ENCODE results near the gene SUSD2.
"Not testable (repeated sequence)": the region's sequence is repeated elsewhere in the genome, so short reads cannot be mapped to it uniquely, and the experiment has no call there.

Gene SUSD2, protein sequence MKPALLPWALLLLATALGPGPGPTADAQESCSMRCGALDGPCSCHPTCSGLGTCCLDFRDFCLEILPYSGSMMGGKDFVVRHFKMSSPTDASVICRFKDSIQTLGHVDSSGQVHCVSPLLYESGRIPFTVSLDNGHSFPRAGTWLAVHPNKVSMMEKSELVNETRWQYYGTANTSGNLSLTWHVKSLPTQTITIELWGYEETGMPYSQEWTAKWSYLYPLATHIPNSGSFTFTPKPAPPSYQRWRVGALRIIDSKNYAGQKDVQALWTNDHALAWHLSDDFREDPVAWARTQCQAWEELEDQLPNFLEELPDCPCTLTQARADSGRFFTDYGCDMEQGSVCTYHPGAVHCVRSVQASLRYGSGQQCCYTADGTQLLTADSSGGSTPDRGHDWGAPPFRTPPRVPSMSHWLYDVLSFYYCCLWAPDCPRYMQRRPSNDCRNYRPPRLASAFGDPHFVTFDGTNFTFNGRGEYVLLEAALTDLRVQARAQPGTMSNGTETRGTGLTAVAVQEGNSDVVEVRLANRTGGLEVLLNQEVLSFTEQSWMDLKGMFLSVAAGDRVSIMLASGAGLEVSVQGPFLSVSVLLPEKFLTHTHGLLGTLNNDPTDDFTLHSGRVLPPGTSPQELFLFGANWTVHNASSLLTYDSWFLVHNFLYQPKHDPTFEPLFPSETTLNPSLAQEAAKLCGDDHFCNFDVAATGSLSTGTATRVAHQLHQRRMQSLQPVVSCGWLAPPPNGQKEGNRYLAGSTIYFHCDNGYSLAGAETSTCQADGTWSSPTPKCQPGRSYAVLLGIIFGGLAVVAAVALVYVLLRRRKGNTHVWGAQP

GRCh38 chr22:24181088-24181995, at the start of gene SUSD2:
TSS of gene SUSD2 (plus strand) at chr22:24181487. CDS start at chr22:24181520, 33 bp downstream.
- DNase-seq: no peak

DNA sequence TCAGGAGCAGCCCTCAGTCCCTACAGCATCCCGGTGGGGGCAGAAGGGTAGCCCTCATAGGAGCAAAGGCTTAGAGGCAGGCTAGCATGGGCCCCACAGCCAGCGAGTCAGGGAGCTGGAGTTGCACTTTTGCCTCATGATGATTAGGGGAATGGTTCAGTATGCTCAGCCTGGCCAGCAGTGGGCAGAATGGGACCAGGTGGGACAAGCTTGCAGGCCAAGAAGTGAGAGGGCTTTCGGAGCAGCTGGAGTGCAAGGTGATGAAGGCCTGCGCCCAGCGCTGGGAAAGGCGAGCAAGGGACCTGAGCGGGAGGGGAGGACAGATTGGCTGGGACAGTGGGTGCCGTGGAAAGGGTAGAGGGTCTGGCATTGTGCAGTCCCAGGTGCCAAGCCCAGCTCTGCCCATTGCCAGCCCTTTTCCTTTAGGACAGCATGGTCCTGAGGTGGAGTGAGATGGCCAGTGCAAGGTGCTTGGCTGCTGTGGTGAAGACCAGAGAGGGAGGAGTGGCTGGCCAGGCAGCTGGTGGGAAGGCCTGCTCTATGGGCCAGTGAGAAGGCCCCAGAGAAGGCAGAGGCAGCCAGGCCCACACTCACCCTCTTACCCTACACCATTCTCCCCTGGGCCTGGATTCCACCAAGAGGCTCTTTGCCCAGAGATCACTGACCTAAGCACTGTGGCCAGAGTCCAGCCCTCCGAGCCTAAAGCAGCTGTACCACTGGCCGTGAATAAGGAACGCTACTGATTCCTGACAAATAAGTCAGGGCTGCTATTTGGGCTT, 47.9 kb upstream of the SUSD2 start:
- DNase-seq: peak in 1 of 2 experiments; percentile 40

DNA sequence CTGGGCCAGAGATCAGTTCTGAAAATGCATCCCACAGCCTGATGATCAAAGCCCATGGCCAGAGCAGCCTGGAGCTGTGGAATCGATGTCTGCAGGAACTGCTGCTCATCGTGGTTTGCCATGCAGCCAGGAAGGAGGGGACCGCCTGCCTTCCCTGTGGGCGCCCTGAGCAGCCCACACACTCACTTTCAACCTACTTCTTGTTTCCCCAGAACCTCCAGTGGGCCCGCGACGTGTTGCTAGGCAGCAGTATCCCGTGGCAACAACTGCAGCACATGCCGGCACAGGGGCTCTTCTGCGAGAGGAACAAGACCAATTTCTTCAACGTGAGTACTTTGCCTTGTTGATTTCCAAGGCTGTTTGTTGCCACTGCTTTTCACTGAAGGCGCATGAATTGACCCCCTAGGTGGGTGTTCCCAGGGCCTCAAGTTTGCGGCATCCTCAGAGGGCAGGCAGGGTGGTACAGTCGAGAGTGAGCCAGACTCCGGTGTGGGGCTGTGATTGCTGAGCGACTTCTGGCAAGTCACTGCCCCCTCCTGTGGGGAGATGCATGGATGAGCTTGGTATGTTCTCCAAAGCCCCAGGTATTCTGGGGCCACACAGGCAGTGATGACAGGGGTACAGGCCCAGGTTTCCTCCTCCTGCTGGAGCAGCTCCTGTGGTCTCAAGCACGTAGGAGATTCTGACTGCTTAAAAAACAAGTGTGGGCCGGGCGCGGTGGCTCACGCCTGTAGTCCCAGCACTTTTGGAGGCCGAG, 47.0 kb upstream of the SUSD2 start:
- peak; percentile 62 to 88 for DNase-seq

- not testable (repeated sequence) for DNase-seq
Measured at GRCh38 chr22:24136533-24136932, 44.8 kb upstream of the SUSD2 start.

- DNase-seq: no peak
Measured at GRCh38 chr22:24137595-24137994, 43.7 kb upstream of the SUSD2 start.

DNA sequence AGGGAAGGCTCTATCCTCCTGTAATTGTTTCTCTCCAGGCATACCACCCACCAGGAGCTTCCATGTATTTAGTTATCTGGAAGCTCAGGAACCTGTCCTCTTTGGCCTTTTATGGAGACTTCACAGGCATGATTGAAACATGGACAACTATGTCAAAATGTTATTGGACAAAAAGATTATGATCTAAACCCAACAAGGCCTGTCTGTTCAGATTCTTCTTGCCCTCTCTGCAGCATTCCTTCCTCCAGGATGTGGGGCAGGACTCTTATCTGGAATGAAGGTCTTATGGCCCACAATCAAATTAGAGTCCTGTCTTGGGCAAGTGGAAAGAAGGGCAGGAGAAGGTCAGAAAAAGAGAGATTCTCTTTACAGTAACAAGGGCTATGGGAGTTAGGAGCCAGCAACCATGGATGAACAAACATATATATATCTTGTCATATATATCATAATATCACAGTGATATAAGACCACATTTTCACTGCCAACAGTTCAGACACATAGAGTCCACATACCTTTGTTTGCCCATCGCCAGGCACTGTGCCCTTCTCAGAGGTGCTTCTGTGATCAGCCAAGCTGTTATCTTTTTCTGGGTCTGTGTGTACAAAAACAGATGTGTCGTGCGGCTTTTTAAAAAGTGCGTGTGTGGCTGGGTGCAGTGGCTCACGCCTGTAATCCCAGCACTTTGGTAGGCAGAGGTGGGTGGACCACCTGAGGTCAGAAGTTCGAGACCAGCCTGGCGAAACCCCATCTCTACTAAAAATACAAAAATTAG, 42.5 kb upstream of the SUSD2 start:
- DNase-seq: no peak

DNA sequence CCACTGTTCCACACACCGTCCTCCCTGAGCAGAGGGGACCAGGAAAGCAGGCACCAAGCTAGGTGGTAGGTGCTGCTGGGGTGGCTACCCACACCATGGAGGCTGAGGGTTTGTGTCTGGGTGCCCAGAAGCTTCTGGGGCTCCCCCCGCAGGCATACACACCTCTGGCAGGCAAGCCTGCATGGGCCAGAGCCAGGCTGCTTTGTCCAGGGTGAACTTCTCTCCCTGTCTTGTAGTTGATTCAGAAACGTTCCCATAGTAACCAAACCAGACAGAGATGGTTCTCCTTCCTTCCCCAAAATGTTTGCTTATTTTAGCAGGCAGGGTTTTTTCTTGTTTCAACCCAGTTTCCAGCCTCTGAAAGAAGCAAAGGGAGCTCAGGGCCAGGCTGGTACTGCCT, 40.9 kb upstream of the SUSD2 start:
- DNase-seq: no peak

- peak in 1 of 2 experiments; percentile 28 for DNase-seq
Measured at GRCh38 chr22:24141586-24141985, 39.7 kb upstream of the SUSD2 start.

DNA sequence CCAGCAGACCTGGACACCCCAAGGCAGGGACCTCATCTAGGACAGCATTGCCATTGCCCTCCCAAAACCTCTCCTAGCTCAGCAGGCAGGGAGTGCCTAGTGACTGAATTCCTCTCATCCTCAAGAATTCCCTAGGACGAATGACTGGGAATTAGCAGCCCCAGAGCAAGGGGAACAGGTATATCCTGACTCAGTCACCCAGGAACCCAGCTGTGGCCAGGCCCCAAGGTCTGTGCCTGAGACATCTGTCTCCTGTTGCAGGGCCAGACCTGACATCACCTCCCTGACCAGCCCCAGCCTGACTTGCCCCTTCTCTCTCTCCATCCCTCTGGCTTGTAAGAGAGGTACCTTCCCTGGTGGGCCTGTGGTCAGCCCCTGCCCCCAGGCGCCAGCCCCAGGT, 39.0 kb upstream of the SUSD2 start:
- no peak for DNase-seq

- no peak for DNase-seq
Measured at GRCh38 chr22:24142831-24143230, 38.5 kb upstream of the SUSD2 start.

DNA sequence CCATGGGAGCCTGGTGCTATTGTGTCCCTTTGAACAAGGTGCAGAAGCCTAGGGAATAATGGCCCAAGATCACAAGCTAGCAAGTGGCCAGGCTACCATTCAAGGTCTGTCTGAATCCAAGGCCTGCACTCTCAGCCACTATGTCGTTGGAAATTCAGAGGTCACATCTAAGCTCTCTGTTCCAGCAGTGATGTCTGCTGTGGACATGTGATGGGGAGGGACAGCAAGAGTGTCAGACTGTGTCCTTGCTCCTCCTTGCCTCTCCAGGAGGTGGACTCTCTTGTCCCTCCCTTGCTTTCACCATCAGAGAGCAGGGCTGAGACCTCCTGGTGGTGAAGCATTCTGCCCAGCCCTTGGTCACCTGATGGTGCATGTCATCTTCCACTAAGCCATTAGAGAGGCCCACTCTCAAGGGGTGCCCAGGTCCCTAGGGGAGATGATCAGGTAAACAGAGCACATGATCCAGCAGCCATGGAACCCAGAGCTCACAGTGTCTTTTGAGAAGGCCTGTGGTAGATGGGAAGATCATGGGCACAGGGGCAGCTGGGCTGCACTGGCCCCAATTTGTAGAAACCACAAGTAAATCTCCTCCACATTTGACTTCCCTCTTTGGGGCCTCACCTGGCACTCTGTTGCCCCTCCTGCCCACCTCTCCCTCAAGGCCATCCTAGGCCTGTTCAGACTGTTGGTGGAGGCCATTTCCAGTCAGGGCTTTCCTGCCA, 37.1 kb upstream of the SUSD2 start:
- no peak for DNase-seq

DNA sequence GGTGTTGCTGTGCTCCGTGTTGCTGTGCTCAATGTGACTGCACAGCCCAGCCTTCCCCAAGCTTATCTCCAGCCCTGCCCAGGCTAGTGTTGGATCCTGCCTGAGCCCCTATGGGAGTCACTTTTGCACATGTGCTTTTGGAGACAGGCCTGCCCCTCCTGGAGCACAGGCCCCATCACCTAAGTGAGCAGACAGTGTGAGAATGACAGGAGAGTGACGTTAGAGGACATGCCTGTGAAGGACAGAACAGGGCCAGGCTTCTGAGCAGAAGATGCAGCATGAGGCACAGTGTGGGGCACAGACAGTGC, 36.6 kb upstream of the SUSD2 start:
- no peak for DNase-seq

- no peak for DNase-seq
Measured at GRCh38 chr22:24145446-24146193, 35.7 kb upstream of the SUSD2 start.

DNA sequence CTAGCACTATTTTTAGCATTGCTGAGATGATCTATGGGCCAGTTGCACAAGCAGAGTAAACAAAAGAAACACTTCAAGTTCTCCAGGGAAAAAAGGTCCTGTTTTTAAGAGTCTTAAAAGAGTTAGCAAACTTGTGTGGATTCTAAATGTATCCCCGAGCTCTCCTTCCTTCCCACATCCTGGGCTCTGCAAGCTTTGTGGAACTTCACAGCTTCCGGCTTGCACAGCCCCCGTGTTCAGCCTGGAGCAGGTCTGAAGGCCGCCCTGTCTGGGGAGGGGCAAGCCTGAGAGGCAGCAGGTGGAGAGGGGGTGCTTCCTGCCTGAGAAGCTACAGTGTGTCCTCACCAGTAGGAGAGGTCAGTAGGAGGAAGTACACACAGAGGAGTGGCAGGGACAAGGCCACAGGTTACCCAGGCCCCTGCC, 35.1 kb upstream of the SUSD2 start:
- no peak for DNase-seq

DNA sequence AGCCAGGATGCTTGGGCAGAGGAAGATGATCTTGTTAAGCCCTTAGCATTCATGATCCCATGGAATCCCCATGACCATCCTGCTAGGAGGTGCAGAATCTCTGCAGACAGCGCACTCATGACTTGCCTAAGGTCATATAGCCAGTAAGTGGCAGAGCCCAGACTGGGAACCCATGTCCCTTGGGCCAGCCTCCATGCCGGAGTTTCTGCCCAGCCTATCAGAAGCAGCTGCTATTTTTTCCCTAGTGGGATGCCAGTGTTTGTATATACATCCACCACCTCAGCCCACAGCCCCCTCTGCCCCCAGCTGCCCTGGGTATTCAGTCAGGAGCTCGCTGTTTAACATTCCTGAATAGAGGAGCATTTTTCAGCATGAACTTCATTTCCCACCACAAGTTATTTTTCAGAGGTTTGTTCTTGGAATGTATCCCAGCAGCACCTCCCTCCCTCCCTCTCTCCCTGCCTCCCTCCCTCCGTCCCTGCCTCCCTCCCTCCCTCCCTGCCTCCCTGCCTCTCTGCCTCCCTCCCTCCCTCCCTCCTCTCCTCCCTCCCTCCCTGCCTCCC, 34.4 kb upstream of the SUSD2 start:
- no peak for DNase-seq

DNA sequence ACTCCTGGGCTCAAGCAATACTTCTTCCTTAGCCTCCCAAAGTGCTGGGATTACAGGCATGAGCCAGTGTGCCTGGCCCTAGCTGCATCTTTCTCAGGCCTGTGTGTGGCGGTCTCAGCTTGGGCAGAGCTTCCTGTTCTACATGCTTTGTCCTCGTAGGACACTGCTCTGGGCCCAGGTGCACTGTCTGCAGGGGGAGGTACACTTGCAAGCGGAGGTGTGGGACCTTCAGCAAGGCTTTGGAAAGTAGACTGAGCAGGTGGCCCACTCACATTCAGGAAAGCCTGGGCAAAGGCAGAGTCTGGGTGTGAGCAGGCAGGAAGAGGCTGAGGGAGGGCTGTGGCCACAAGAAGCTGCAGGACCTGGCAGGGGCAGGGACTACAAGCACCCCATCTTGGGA, 33.6 kb upstream of the SUSD2 start:
- DNase-seq: no peak

- DNase-seq: no peak
Measured at GRCh38 chr22:24148266-24149197, 32.8 kb upstream of the SUSD2 start.

DNA sequence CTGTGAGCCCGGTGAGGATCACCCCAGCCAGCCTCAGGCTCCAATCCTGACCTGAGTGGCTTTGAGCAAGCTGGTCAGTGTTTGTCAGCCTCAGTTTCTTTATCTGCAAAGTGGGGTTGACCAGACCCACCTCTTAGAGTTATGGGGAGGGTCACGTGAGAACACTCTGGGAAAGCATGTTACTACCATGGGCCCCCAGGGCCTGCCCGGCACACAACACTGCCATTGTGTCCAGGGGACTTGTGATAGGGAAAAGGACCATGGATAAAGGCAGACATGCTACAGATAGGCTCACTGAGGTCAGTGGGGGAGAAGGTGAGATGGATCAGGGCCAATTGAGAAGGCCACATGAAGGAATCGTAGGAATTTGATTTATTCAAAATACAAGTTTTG, 32.1 kb upstream of the SUSD2 start:
- DNase-seq: no peak
